Effector CD8-positive, alpha-beta T cell (primary cell): ENCODE measurements around the gene AHI1.

Experiments used
- DNase-seq: peaks from one replicate; lab custom pipeline; 2025; lab: John Stamatoyannopoulos, UW

Gene AHI1

DNA sequence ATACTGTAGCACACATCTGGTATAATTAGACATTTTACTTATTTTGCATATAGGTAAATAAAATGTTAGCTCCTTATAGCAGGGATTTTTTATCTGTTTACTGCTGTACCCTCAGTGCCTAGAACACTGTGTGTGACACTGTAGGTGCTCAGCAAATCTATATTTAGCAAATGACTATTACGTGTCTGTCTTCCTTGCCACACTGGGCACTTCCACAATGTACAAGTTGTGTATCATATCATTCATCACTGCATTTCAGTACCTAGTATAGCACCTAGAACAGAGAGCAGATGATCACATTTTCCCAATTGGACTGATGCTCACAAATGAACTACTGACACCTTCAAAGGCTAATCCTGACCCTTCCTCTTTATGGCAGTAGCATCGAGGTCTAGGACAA lies 200.8 kb downstream of the AHI1 start:
- no peak for DNase-seq

DNA sequence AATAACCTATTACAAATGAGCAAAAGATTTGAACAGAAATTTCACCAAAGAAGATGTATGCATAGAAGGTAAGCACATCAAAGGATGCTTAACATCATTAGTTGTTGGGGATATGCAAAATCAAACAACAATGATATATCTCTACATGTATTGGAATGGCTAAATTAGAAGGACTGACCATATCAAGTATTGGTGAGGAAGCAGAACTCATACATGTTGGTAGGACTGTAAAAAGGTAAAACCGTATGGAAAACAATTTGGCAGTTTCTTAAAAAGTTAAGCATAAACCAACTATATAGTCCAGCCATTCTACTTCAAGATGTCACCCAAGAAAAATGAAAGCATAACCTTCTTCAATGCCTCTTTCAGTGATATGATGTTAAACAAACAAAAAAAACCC lies 202.5 kb downstream of the AHI1 start:
- DNase-seq: no peak

DNA sequence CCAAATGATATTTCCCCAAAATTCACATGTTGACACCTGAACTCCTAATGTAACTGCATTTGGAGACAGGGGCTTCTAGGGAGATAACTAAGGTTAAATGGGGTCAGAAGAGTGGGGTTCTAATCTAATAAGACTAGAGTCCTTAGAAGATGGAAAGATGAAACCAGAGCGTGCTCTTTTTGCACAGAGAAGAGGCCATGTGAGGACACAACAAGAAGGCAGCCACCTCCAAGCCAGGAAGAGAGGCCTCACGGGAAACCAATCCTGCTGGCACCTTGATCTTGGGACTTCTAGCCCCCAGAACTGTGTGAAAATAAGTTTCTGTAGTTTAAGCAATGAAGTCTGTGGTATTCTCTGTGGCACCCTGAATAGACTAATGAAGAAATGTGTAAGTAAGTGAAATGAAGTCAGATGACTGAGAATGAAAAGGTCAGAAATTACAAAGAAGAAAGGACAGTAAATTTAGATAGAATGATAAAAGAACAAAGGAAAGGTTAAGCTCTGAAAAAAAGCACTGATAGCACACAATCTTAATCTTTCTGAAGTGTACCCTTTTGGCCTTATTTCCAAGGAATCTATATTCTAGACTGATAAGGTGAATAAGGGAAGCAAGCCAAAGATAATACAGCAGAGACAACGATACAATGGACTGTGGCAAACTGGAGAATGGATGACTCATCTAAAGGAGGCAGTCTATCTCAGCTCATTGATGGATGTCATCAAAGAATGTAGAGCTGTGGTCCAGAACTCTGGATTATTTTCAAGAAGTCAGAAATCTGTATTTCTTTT lies 206.1 kb downstream of the AHI1 start:
- DNase-seq: no peak

DNA sequence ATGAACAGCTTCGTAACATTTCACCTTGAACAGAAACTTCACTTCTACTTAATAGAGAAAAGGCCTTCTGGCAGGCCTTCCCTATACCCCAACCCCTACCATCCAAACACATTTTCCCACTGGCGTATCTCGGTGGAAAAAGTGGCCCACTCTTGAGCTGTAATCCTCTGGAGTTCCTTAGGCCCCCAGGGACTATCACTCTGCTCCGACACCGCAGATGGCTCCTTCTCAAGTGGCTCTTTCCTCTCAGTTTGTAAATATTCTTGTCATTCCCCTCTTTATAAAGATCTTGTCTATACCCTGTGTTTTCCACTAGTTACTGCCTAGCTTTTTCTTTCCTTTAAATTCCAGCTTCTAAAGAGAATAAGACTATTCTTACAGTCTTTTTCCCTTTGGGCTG lies 207.7 kb downstream of the AHI1 start:
- no peak for DNase-seq

DNA sequence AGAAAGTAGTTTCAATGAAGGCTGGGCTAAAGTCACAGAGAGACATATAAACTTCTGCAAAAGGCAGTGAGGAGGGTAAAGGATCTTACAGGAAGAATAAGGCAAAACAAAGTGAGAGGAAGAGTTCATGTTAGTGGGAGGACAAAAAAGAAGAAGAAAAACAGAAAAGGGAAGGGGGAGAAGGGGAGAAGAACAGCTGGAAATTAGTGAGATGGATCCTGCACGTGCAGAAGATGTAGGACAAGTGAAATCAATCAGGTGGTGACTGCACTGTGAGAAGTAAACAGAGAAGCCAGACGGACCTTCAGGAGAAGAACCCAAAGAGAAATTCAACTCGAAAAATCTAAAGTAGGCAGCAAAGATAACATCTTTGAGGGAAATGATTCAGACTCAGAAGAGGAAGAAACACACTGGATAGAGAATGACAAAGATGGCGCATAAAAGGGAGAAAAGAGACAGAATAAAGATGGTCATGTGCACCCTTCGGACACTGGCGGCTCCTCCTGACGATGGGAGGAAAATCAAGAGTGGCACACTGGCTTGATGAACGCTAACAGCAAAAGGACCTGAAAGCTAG lies 210.5 kb downstream of the AHI1 start:
- DNase-seq: no peak

DNA sequence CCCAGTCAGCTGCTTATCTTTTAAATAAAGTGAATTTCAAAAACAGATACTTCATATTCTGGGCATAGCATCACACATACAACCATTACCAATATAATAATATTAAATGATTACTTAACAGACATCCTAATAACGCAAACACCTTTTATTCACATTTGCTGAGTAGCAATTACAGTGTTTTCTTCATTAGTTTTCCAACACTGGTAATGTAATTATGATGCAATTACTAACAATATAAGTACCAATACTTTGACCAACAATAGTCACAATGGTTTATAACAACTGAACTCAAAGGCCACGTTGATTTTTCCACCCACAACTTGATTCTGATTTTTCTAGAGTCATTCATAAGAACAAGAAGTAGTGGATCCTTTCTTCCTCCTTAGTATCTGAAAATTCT lies 212.4 kb downstream of the AHI1 start:
- no peak for DNase-seq

DNA sequence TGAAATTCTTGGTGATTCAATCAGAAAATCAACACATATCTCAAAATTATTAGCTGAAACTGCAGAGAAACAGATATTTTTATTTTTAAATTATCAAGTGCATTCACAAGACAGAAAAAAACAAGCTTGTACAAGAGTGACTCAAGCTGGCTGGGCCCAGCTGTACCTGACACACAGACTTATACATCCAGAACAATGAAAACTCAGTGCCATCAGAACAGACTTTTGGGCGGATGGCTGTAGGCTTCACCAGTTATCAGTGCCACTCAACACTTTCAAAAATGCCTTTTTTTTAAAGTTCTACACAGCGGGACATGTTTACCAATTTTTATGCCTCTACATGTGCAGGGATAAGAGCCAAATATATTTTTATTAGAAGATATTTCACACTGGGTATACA lies 213.6 kb downstream of the AHI1 start:
- no peak for DNase-seq

DNA sequence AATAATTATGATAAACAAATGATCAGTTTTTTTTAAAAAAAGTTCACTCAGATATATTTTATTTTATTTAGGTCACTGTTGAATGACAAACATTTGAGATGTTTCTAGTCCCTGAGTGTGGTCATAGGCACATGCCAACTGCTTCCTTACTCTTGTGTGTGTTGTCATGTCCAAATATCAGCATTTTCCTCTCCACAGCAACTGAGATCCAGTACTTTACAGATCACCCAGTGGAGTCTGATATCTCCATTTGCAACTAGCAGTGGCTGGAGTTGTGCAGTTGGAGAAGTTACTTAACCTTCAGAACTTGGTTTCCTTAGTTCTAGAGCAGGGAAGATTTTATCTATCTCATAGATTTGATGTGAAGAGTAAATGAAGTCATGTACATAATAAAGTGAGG lies 215.1 kb downstream of the AHI1 start:
- DNase-seq: no peak

DNA sequence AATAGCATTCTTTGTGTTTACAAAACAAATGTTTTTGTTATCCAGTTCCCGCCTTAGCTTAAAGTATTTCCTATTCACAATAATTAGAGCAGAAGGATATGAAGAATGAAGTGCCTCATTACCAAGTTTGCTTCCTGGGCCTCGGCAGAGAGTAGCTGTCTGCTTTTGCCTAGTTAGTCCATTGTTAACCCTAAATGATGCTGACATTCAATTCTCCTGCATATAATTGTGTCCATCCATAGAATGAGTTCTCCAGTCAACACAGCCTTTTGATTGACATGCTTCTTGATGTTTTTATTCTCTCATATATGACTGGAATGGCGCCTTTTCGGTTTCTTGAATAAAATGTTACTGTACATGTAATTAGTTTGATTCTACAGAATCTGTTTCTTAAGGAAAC lies 215.6 kb downstream of the AHI1 start:
- DNase-seq: no peak

DNA sequence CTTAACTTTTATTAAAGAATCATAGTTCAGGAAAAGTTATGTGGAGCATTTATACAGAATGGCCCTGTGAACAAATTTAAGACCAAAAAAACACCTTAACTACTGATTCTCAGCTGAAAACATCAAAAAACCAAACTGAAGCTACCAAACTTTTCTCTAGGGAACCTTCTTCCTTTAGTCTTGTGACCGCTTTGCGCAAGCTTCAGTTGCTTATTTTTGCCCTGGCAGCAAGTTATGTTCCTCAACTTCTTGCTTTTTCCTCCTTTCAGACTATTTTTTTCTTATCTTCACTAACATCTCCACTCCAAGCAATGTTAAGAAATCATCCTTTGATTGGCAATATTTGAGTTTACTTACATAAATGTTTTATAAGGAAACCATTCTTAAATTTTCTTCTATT lies 216.3 kb downstream of the AHI1 start:
- DNase-seq: no peak

DNA sequence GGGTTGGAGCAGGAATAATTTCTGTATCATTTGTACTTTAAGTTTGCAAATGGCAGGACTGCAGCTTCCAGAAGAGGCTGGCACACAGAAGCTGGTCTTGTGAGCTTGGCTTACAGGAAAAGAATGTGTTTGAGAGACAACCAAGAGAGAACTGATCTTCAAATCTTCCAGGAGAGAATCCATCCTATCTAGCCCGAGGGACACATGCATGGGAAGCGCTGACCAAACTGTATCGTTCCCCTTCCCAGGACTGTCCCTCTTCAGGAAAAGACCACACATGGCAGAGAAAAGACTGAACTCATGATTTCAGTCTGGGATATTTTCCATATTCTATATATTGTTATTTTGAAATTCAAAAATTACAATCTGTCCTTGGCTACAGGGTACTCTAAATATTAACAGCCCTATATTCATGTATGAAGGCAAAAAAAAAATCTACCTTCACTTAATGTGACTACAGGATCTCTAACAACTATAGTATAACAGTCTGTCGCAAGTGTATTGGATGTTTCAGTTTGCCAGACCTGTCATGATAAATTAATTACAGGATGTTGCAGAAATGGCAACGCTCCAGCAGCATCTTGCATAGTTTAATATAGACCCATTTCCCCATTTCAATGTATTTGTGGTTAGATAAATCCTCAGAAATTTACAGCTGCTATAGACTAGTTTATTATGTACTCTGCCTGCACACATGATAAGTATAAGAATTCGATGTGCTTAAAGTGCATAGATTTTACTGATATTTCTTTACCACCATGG lies 217.0 kb downstream of the AHI1 start:
- no peak for DNase-seq

DNA sequence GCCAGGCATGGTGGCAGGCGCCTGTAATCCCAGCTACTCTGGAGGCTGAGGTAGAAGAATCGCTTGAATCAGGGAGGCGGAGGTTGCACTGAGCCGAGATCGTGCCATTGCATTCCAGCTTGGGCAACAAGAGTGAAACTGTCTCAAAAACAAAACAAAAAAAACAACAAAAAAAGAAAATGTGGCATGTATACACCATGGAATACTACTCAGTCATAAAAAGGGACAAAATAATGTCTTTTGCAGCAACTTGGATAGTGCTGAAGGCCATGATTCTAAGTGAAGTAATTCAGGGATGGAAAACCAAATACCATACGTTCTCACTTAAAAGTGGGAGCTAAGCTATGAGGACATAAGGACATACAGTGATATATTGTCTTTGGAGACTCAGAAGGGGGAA lies 220.1 kb downstream of the AHI1 start:
- DNase-seq: no peak

DNA sequence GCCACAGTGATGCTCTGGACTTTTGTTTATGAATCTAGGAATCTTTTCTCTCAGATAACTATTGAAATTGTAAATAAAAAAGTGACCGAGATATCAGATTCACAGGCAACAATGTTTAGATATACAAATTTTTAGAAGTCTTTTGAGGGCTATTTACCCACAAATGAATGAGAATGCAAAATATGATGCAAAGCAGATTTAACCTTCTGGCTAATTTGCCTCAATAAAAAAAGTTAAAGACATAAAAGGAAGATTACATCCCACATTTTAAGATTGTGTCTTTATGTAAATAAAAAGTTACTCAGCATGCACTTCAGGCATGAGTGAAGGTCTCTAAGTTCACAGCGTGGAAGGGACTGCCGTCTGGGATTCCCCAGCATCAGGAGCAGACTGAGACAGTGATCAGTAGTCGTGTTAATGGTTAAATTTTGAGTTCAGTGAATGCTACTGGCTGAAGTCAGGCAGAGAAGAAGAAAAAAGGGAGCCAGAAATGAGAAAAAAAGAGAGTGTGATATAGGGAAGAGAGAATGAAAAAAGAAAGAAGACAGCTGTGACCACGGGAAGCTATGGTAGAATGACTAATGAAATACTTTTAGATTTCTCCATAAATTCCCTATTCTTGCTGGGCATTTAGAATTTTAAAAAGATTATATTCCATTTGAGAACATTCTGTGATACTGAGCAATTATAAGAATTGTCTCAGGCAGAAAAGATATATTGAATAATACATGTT lies 222.8 kb downstream of the AHI1 start:
- DNase-seq: no peak

DNA sequence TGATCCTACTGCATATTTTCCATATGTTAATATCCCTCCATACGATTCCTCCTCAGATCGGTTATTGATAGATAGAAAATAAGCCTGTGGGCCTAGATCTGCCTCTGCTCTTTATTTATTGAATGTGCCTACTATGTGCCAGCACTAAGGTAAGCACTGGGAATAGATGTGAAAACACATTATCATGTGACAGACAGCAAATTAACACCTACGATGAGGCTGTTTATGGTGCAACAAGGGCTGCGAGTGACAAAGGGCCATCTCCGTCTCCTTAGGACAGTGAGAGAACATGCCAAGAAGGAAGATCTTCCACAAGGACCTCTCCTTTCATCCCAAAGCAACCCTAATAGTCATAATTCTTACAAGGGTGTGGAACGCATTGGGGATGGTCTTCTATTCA lies 225.9 kb downstream of the AHI1 start:
- DNase-seq: no peak

DNA sequence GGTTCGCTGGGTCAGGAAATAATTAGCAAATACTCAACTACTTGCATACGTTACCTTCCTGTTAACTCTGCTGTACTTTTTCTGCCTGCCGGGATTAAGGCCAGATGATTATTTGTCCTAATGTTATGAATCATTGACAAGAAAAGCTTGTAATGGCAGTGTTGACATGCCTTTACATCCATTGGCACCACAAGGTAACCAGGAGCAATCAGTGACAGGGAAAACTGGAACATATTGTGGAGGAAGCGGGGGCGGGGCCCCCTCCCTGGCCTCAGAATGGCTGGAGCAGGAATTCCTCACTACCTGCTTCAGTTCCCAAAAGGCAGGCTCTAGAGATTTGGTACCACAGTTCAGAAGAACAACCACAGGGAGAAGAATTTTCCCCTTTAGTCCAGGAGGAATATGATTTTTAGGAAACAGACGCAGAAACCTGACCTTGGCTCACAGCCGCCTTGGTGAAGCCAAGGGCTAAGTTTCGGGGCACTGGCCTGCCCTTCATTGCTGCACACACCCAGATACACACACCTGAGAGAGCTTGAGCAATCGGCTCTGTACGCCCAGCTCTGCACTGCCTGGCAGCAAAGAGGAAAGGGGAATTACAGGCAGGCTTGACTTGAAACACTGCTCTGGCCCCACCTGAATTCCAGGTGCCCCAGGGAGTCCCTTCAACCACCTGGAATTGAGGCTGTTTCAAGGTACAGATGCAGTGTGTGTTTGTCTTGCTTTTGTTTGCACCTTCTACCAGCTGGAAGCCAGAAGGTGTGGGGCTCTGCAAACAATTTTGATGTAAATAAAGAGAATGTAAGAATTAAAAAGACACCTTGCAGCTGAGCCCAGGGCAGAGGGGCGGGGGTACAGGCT lies 226.6 kb downstream of the AHI1 start:
- no peak for DNase-seq

DNA sequence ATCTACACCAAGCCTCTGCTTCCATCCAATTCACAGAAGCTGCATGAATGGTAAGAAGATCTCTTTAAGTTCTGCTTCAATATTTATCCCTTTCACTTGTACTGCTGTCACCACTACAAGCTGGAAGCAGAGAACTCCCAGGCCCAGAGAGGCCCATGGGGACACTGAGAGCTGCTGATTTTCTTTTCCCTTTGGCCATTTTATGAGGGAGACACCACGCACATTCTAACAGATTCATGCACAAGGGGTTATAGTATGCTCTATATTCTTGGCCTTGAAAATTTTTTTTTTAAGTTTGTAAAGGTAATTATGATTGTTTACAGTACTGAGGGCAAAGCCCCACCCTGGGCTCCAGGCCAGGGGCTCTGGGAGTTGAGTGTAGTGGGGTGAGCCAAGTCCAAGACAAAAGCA lies 228.1 kb downstream of the AHI1 start:
- no peak for DNase-seq

DNA sequence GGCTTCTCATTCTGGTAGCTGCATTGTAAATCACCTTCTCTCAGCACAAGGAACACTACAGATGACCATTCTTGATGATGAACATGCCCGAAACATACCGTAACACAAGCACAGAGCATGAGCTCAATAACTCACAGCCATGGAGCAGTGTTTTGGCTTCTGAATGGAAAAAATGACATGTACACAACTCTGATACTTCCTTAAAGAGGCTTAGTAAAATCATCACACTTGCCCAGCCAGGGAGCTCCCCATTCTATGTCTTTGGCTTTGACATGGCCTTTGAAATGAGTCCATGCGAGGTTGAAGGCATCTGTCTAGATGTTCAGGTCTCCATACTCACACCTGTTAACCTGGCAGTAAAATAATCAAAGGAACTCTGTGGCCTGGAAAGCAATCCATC lies 228.8 kb downstream of the AHI1 start:
- DNase-seq: no peak

DNA sequence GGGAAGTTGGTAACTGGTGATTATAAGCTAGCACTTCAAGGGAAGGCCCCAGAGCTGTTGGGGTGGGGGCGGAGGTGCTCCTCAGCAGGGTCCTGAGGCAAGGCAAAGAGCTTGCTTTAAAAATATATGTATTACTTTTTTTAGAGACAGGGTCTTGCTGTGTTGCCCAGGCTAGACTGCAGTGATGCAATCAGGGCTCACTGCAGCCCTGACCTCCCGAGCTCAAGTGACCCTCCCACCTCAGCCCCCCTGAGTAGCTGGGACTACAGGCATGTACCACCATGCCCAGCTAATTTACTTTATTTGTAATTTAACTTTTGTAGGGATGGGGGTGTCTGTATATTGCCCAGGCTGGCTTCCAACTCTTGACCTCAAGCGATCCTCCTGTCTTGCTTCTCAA lies 229.3 kb downstream of the AHI1 start:
- DNase-seq: no peak

DNA sequence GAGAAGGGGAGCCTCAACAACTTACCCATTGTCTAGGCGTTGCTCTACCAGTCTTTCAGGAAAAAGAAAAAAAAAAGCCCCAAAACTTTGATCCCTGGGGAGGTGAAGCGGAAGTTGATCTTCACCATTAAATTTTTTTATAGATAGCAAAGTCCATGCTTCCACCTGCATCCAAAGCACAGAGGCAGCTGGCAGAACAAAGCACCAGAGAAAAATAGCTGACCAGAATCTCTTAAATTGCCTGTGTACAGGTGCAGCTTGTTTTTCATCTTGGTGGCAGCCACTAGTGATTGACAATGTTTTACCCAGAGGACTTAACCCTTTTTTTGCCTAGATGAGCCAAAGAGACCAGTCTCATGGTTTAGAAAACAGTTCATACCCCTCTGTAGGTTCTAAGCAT lies 230.5 kb downstream of the AHI1 start:
- DNase-seq: no peak

DNA sequence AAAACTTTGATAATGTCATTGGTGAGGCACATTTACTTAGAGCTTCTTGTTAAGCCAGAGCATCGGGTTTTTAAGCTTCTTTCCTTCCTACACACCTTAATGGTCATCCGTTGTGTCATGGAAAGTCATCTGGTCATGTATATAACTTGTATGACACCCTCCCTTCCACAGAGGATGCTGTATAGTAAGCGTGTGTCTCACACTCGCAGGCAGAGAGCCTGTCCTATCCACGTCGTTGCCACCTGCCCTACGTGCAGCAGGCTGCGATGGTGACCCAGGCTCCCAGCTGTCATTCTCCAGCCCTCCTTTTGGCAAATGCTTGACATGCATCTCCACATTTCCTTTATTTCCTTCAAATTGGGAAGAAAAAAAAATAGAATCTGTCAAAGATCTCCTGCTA lies 230.9 kb downstream of the AHI1 start:
- no peak for DNase-seq

DNA sequence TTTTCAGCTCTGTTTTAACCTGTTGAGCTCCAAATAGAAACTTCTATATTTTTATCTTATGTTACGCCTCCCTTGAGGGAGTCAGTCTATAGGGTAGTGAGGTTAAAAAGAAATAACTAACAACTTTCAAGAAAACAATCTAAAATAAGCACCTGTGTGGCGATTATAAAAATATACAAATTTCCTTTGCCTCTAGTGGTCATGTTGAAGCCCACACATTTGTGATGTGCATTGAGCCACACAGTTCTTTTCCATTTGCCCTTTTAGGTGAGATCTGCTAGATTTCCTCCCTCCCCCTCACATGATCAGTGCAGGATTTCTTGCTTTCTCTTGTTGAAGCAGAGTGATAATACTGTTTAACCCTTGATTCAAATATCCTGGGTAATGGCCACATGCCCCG lies 232.3 kb downstream of the AHI1 start:
- no peak for DNase-seq
